A673 (cell line): ENCODE data around the gene SLC25A11.

ENCODE experiments used
- EZH2 ChIP-seq: fragments of 200-600 bp; sonication (generic); IDR thresholded peaks from 2 replicates; pipeline ENCODE4 v1.6.1; 2017; ENCODE audit warnings: borderline replicate concordance, low read depth, mild to moderate bottlenecking, mixed read lengths, antibody characterized with exemption, low read length; ENCODE audit not compliant: poor library complexity, severe bottlenecking
- TF ChIP-seq, protein P1 (sequence below): fragments of 300-800, 200-600 bp; sonication (generic); conservative IDR thresholded peaks from 2 replicates; pipeline ENCODE4 v1.5.1; 2017; ENCODE audit warnings: low read depth, mild to moderate bottlenecking, antibody characterized with exemption, low read length, moderate library complexity, mixed read lengths

DNA sequence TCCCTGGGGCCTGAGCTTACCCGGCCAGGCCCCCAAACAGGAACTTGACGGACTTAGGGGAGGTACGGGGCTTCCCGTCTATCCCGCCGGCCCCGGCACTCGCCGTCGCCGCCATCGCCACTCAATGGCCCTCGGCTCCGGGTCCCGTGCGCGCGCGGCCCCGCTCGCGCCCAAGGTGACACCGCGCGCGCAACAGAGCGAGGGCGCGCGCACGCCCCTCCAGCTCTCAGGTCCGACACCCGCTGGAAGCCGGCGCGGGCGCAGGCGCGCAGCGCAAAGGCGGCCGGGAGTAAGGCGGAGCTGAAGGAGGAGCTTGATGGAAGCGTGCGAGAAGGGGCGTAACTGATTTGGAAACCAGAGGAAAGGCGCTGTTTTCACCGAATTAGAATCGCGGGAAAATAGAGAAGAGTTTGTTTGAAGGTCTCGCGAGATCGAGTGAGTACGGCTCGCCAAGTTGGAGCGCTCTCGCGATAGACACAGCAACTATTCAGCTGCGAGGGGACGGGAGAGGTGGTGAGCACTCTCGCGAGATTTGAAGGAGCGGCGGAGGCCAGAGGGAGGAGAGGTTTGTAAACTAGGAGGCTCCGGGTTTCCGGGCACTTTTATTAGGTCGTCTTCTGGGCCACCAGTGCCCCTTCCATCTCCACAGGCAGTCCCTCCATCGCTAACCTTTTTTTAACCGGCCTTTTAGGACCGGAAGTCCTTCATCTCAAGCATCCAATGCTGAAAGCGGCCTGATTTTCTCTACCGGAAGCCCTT lies at the start of gene SLC25A11, which contains the start of gene RNF167:
- TF ChIP-seq, protein P1, sequence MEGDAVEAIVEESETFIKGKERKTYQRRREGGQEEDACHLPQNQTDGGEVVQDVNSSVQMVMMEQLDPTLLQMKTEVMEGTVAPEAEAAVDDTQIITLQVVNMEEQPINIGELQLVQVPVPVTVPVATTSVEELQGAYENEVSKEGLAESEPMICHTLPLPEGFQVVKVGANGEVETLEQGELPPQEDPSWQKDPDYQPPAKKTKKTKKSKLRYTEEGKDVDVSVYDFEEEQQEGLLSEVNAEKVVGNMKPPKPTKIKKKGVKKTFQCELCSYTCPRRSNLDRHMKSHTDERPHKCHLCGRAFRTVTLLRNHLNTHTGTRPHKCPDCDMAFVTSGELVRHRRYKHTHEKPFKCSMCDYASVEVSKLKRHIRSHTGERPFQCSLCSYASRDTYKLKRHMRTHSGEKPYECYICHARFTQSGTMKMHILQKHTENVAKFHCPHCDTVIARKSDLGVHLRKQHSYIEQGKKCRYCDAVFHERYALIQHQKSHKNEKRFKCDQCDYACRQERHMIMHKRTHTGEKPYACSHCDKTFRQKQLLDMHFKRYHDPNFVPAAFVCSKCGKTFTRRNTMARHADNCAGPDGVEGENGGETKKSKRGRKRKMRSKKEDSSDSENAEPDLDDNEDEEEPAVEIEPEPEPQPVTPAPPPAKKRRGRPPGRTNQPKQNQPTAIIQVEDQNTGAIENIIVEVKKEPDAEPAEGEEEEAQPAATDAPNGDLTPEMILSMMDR, result no peak
- TF ChIP-seq EZH2, result no peak
